Effector CD4-positive, alpha-beta T cell (primary cell): ENCODE results near the gene PPARA.

Experiments
- DNase-seq: peaks from one replicate; pipeline ENCODE4 v3.0.0-alpha.2; 2020

Gene PPARA

DNA sequence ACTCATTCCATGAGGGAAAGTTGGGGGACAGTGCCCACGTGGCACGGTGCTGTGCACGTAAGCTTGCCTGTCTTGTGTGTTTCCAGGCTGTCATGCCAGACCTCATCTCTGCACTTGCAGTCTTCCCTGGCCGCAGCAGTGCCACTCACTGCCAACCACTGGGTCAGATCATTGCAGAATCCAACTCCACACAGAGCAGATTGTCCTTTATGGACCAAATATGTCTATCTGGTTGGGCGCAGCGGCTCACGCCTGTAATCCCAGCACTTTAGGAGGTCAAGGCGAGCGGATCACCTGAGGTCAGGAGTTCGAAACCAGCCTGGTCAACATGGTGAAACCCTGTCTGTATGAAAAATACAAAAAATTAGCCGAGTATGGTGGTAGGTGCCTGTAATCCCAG is 4.4 kb upstream of the PPARA start:
- DNase-seq = no peak

GRCh38 chr22:46146329-46146728 is 4.0 kb upstream of the PPARA start:
- DNase-seq = no peak

DNA sequence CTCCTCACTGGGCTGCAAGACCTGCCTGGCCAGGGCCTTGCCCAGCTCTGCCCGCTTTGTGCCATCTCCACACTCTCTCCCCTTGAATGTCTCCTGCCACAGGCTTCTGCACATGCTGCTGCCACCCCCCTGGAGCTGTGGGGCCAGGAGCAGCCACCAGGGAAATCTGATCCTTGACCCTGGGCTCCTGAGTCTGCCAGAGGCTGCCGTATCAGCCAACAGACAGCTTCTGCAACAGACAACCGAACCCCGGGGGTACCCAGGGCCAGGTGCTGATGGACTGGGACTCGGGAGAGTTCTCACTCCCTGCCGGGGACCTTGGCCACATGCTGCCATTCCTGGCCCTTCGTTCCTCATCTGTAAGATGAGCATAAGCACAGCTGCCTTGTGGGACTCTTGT is 3.3 kb upstream of the PPARA start:
- no peak for DNase-seq

- DNase-seq = no peak
Observed at GRCh38 chr22:46147471-46148267, 2.7 kb upstream of the PPARA start.

DNA sequence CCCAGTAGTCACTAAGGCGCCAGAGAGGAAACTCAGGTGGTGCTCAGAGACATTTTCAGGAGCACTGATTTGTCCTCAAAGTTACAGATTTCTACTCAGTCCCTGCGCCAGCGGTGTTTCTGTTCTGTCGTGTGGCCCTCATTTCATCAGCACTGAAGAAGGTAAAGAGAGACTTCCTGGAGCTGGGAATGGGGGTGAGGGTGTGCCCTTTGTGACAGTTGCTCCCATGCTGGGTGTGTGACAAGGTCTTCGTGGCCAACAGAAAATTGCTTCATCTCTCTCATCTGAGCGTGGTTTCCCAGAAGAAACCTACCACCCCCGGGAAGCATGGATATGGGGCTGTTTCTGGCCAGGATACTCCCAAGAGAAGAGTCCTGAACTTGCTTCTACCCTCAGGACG is 2.0 kb upstream of the PPARA start:
- no peak for DNase-seq

DNA sequence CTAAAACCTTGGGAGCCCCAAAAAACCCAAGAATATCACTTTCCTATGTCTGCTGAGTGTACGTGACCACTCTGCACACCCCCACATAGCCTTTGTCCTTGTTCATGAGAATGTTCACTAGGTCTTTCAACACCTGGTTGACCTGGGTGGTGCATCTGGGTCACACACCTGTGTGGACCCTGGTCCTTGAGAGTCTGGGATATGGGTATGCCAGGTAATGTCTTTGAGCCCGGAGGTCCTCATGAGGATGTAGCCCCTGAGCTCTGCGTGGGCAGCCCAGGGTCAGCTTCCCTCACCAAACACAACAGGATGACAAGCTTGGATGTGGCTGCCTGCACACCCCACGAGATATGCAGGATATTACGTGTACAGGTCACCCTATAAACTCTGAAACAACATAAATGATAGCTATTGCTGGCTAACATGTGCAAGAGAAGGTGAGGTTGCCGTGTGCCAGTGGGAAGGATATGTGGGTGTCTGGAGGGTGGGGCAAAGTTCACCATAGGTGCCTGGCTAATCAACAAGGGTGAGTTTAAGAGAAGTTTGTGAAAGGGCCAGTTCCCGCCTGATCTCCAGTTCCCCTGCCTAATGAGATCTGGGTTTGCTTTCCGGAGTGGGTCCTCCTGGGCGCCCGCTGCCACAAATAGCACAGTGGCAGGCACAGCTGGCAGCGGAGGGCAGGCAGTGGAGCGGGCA is 1.4 kb upstream of the PPARA start:
- no peak for DNase-seq

DNA sequence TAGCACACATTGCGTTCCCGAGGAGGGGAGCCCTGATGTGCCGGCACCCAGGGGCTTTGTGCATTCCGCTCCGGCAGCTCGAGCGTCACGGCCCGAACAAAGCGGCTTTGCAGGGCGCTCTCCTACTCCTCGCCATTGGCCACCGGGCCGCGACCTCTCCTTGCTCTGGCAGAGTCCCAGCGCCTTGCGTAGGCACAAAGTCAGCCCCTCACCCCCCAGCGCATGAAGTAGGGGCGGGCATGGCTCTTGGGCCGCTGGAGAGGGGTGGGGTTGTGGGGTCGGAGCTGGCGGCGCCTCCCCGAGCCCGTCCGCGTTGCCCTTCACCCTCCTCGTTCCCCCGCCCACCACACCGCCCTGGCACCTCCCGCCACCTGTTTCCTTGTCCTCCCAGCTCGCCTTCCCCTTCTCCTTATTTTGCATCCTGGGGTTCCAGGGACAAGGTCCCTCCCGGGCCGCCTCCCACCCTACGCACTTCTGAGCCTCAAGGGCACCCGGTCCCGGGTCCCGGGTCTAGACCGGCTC is 753 bp upstream of the PPARA start:
- DNase-seq = peak; percentile 31

DNA sequence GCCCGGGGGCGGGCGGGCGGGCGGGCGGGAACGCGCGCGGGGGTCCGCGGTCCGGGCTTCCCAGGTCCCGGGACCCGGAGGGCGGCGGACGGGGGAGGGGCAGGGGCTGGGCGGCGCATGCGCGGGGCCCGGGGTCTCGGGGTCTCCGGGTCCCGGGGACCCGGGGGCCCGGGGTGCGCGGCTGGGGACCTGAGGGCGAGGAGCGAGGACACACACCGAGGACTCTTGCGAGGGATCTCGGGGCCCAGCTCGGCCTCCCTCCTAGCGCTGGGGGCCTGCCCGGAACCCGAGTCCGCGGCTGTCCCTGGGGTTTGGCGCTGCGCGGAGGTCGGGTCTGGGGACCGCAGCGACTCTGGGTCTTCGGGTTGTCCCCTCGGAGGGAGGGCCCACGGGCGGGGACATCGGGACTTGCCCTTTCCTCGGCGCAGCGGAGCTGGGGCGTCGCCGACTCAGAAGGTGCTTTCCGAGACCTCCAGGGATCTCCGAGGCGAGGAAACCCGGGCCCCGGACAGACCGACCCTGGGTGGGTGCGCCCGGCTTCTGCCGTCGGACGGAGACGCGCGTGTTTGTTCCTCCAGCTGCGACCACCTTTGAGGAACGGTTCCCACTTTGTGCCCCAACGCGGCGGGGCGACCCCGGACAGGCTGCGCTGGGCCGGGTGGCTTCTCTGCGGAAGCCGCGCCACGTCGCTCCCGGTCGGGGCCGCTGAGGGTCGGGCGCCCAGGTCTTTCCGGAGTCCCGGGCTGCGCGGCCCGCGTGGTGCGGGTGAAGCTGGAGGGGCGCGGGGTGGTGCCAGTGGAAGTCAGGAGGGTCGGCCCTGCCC is 540 bp downstream of the PPARA start:
- peak; percentile 51 for DNase-seq

DNA sequence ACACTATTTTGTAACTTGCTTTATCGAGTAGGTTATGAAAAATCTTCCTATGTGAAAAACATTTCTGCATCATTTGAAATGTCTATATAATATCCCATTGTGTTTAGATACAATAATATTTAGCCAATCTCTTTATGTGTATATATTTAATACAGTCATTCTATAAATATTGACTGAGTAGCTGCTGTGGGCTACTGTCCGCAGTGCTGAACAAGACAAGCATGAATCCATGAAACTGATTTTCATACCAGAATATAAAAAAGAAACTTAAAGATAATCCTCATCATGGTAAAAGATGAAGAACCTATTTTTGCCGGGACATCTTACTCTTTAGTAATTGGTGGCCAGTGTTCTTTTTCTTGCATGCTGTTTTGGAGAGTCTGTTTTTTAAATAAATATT is 3.6 kb downstream of the PPARA start:
- no peak for DNase-seq

DNA sequence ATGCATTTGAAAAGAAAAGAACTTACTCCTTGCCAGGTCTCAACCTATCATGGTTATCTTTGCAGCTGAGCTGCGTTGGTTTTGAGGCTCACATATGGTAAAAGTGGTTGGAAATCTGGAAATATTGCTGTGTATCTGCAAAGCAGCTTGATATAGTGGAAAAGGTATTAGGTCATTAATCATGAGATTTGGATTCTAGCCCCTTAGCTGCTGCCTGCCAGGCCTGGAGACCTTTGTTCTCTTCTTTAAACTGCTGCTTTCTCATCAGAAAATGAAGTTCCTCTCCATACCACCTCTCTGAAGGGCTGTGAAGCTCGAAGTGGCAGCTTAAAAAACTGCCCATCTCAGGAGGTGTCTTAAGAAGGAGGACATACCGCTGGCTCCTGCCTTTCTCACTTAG is 5.7 kb downstream of the PPARA start:
- no peak for DNase-seq

DNA sequence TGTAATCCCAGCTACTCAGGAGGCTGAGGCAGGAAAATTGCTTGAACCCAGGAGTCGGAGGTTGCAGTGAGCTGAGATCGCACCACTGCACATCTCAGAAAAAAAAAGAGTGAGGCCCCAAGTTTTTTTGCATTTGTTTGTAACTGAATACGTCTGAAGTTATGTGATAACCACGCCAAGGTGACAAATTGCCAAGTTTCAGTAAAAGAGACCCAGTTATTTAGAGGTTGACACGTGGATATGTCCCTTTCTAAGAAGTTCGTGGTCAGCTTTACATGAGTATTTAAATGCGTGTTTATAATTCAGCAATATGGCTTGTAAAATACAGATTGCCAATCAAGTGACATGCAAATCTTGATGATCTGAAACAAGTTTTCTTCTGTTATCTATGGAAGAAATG is 8.0 kb downstream of the PPARA start:
- no peak for DNase-seq

GRCh38 chr22:46159212-46159611 is 8.9 kb downstream of the PPARA start:
- no peak for DNase-seq

DNA sequence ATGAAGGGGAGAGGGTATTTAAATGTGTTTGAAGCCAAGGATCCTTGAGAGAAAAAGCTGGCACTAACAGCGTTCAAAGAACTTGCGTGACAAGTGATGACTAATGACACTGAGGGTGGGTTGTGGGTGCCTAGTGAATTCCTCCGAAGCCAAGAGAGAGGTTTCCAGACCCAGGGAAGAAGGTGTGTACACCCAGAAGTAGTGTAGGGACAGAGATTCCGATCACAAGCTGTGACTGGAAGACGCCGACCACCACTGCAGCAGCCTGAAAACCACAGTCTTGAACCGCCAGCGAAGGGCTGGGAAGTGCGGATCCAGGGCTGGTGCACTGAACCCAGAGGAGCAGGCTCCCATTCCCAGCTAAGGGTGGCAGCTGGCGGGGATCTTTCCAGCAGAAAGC is 9.5 kb downstream of the PPARA start:
- no peak for DNase-seq

DNA sequence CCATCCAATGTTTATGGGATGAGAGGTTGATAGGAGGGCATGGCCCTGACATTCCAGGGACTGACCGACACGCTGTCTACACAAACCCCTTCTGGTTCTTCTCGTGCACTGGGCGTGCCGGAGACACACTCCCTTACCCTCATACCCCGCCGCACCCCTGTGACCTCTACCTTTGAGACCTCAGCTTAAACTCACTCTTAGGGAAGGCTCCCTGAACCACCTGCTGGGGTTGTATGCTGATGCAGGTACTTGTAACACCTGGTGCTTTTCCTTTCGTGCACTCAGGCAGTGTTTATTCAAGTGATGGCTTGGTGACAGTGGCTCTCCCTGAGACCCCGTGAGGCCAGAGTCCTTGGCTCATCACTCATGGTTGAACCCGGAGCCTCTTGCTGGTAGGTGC is 12.0 kb downstream of the PPARA start:
- DNase-seq = no peak

- DNase-seq = no peak
Observed at GRCh38 chr22:46162771-46163556, 12.6 kb downstream of the PPARA start.

- DNase-seq = no peak
Observed at GRCh38 chr22:46163557-46163888, 13.2 kb downstream of the PPARA start.

GRCh38 chr22:46165977-46166376 is 15.7 kb downstream of the PPARA start:
- DNase-seq = no peak

DNA sequence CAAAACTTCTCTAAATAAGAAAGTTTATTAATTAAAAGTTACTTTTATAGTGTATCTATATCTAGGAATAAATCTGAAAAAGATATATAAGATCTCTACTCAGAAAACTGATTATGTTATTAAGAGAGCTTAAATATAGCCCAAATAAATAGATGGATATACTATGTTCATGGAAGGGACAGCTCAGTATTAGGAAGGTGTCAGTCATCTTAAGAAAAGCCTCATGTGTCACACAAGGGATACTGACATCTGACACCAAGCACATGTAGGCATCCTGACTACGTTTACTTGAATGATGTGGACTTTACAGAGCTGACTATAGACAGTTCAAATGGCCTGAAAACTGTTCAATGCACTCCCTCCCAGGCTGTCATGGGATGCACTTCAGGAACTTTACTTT is 19.3 kb downstream of the PPARA start:
- DNase-seq = no peak

DNA sequence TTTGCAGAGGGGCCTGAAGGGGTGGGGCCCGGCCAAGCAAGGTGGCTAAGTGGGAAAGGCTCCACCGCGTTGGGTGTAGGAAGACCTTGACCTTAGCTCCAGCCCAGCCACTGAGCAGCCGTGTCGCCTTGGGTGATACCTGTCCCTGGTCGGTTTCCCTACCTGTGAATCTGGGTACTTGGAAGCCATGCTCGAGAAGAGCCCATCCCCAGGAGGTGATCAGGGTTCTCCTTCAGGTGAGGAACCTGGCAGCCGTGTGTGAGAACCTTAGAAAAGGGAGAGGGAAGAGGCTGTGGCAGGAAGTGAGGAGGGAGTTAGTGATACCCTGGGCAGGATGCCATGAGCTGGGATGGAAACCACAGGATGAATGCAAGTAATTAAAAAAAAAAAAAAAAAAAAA is 21.6 kb downstream of the PPARA start:
- DNase-seq = no peak

DNA sequence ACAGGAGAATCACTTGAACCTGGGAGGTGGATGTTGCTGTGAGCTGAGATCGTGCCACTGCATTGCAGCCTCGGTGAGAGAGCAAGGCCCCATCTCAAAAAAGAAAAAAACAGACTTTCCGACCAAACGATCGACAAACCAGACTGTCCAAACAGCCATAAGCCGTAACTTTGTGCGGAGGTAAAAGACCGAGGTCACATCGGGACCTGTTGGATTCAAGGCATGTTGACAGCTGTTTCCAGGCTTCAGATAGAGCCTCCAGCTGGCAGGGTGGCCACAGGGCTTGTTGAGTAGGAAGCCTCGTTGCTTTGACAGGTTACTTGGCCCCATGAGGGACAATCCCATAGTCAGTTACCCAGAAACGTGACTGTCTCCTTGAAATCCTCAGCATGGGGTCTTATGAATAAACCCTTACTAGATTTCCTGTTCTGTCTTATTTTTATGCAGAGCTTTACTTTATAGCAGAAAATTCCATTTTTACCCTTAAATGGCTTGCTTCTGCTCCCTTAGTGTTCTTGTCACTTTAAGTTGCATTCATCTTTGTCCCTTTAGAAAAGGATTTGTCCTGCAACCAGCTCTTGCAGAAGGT is 22.3 kb downstream of the PPARA start:
- DNase-seq = no peak

DNA sequence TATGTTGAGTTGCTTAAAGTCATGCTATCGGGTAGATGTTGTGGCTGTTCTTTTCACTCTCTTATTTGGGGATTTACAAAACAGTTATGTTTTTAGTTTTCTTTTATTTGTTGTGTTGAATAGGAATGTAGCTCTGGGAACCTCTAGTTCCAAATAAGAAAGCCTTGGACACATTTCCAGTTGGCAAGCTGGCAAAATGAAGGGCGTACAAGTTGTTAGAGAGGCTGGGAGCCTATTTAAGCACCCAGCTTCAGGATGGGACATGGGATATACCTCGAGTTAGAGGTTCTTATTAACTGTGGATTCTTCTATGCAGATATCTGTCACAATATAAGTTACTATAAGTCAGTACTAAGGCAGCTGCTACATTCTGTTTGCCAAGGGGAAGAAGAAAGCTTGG is 22.8 kb downstream of the PPARA start:
- DNase-seq = no peak

DNA sequence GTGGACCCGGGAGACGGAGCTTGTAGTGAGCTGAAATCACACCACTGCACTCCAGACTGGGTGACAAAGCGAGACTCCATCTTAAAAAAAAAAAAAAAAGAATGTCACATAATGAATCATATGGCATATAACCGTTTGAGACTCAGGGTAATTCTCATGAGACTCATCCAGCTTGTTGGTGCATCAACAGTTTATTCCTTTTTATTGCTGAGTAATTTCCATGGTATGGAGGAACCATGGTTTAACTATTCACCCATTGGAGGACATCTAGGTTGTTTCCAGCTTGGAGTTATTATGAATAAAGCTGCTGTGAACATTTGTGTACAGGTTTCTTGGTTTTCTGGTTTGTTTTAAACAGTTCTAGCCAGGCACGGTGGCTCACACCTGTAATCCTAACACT is 25.3 kb downstream of the PPARA start:
- no peak for DNase-seq
